Right hindlimb (tissue), 1 donor: Measurements from ENCODE around the gene SPATS2.
"Not testable (repeated sequence)": the region's sequence is repeated elsewhere in the genome, so short reads cannot be mapped to it uniquely, and the experiment has no call there.

Source experiments
- DNase-seq: peaks from one replicate; pipeline ENCODE4 v3.0.0-alpha.2; 2018

SPATS2 gene

DNA sequence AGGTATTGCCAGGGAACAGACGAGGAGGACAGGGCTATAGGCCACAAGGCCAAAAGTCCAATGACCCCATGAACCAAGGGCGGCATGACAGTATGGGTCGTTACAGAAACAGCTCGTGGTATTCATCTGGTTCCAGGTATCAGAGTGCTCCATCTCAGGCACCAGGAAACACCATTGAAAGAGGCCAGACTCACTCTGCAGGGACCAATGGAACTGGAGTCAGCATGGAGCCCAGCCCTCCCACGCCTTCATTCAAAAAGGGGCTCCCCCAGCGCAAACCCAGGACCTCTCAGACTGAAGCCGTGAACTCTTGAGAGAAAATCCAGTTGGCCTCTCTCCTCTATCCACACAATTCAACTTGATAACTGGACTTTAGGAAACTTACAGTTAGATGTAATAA, 158.7 kb downstream of the SPATS2 start:
- no peak for DNase-seq

DNA sequence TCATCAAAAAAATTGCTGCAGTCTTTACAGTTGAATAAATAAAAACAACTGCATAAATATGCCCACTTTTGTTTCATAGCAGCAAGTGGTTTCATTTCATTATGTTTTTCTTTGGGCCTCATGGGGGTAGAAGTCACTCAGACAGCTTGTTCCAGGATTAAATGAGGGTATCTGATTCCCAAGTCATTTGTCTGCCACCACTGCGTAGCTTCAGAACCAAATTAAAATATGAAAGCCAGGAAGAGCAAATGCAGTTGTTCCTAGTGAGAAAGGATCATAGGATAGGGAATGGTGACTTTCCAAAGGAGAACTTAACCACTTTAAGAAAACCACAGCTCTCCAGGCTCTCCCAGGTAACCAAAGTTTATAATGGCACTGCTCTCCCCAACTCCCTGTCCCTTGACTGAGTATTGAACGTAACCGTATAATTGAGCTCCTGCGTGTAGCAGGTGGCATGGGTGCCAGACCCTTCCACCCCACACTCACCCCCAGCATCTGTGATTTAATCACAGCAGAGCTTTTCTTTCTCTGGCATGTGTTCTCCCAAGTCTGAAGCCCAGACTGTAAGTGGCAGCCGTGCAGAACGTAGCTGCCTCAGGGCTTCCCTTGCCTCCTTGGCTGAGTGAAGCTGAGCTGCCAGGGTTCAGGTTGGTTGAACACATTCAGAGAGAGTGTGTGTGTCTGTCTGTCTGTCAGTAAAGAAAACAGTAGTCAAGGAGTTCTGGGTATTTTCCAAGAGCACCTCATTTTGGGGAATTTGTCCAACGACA, 160.3 kb downstream of the SPATS2 start:
- no peak for DNase-seq

DNA sequence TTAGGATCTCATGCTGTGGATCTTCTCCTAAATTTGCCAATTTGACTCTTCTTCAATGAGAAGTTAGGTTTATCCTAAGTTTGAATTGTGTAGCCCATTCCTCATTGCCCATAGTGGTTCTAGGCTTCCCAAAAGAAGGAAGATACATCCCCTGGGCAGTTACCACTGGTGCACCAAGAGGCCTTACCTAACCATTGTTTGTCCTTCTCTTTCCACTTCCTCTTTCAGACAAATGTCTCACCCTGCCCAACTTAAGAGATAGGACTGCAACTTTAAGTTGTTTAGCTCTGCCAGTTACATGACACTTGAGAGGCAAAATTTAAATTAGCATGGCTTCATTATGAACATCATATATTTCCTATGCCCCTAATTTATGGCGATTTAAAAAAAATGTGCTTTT, 162.2 kb downstream of the SPATS2 start:
- no peak for DNase-seq

DNA sequence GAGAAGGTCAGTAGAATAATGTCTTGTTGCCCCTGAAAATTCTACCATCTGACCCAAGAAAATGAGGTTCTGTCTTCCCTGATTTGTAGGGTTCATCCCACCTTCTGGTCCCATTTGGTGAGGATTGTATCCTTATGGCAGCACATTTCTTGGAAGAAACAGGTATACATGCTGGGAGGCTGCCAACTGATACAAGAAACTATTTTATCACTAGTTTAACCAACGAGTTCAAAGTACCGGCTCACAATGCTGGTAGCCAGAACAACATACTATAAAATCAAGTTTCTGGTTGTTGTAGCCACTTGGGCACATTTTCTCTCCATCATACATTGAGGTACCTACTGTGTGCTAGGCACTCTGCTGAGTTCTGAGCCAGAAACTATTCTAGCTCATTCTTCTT, 164.5 kb downstream of the SPATS2 start:
- DNase-seq, result no peak

DNA sequence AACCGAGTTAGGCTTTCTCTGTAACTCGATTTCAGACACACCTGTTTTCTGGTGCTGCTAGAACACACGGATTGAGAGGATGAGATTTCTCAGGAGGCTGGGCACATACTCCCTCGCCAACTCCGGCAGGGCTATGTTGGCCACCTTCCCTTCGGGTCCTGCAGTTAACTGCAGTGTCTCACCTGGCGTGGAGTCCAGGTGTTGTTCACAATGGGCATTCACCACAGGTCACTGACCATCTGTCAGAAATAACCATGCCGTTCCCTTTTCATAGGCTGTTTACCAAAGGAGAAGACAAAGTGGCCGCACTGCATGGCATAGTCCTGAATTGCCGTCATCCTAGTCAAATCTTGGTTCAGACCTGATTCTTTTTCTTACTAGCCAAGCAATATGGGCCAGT, 166.1 kb downstream of the SPATS2 start:
- DNase-seq, result no peak

DNA sequence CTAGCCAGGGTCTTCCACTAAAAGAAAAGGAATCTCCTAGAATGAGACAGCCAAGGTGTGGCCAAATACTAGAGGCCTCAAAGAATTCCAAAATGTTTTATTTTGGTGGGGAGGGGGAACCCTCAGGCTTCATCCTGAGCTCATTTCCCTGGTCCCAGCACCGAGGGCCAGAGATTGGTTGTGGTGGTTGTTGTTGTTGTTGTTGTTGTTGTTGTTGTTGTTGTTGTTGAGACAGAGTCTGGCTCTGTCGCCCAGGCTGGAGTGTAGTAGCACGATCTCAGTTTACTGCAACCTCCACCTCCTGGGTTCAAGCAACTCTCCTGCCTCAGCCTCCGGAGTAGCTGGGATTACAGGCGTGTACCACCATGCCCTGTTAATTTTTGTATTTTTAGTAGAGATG, 166.9 kb downstream of the SPATS2 start:
- not testable (repeated sequence) for DNase-seq

DNA sequence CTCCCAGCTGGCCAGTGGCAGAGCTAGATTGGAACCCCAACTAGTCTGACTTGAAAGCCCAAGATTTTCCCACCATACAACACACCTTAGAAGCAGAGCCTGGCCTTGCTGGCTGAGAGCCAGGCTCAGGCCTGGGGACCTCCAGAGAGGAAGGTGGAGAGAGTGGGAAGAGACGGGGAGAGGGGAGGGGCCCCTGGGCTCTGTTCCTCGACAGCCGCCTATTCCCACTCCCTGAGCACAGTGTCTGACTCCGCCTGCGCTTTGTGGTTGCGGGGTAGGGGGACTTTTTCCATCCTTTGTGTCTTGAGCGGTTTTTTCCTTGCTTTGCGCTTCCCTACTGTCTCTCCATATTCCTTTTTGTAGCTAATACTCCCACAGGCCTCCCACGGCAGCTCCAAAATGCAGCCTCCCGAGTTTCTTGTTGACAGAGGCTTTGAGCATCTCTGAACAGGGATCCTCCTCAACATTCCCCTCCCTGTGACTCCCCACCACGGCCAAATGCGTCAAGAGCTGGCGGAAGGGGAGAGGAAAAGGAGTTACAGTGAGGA, 167.5 kb downstream of the SPATS2 start:
- DNase-seq, result no peak

DNA sequence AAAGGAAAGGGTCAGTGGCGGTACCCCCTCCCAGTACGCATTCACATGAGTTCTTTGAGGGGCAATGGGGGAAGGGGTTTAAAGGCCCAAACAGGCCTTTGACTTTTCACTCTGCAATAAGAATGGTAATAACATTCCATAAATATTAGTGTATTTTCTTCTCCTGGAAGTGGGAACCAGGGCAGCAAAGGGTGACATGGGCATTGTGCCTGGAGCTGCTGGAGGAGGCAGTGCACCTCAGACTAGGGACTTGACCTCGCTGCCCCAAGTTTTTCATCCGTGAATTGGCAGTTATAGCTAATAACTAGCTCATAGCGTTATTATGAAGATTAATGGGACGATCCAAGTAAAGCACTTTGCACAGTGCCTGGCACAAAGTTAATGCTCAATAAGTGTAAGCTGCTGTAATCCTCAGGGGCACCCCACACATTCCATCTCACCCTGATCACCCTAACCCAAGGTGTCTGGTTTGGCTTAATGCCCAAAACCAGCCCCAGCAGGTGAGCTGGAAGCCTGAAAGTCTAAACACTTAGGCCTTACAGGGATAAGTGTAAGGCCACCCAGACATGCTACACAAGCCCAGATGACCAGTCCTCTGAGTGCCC, 168.8 kb downstream of the SPATS2 start:
- DNase-seq, result no peak

DNA sequence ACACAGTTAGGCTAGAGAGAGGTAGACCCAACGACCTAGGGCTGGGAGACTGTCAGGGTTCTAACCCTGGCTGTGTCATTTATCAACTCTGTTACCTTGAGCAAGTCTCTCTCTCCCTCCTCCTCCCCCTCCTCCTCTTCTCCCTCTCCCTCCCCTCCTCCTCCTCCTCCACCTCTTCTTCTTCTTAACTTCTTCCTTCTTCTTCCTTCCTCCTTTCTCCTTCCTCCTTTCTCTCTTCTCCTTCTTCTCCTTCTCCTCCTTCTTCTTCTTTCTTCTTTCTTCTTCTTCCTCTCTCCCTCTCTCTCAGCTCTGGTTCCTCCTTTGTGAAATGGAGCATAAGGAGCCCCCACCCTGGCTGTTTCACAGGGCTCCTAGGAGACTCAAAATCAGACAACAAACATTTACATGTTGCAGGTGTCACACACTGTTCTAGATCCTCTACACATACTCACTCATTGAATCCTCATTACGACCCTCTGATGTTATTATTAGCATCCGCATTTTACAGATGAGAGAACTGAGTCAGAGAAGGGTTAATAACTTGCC, 169.3 kb downstream of the SPATS2 start:
- no peak for DNase-seq

DNA sequence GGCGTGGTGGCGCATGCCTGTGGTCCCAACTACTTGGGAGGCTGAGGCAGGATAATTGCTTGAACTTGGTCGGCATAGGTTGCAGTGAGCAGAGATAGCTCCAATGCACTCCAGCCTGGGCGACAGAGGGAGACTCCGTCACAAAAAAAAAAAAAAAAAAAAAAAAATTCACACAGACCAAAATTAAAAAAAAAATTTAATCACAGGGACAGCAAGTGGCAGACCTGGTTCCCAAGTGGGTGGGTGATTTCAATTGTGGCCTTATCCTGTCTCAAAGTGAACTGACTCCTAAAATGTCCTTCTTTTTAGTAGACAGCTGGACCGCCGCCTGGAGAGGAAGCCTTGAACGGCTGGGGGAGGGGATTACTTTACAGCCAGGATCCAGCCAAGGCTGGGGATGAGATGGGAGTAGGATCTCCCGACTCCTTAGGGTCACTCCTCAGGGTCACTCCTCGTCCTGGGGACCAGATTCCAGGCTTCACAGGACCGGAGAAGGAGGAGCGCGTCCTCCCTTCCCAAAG, 170.0 kb downstream of the SPATS2 start:
- DNase-seq, result no peak

DNA sequence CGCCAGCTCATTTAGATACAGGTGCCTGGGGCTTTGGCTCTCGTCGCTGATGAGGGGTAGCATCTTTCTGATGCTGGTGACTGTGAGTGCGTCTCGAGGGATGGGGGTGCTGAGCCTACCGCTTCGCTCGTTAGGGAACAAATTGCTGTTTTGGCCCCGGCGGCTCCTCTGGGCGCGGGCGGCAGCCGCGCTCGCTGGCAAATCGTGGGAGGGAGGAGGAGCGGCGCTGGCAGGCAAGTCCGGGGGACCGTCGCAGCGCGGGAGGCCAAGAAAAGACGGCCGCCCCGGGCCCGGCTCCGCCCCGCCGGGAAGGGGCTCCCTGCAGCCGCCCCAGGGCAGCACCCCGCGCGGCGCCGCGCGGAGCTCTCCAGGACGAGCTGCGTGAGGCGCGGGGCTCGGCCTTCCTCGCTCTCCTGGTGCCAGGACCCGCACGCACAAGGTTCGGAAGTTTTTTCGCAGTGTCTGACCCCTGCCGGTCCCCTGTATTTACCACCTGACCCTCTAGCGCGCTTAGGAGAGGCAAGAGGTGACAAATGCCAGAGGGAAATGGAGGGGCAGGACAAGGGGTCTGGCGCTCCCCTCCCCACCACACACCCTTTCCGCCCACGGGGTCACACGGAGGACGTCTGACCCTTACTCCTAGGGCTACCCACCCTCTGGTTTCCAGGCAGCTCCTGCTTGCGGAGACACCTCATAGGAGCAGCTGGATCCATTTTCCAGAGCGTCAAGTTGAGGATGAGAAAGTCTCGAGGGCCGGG, 170.7 kb downstream of the SPATS2 start:
- DNase-seq, result no peak

DNA sequence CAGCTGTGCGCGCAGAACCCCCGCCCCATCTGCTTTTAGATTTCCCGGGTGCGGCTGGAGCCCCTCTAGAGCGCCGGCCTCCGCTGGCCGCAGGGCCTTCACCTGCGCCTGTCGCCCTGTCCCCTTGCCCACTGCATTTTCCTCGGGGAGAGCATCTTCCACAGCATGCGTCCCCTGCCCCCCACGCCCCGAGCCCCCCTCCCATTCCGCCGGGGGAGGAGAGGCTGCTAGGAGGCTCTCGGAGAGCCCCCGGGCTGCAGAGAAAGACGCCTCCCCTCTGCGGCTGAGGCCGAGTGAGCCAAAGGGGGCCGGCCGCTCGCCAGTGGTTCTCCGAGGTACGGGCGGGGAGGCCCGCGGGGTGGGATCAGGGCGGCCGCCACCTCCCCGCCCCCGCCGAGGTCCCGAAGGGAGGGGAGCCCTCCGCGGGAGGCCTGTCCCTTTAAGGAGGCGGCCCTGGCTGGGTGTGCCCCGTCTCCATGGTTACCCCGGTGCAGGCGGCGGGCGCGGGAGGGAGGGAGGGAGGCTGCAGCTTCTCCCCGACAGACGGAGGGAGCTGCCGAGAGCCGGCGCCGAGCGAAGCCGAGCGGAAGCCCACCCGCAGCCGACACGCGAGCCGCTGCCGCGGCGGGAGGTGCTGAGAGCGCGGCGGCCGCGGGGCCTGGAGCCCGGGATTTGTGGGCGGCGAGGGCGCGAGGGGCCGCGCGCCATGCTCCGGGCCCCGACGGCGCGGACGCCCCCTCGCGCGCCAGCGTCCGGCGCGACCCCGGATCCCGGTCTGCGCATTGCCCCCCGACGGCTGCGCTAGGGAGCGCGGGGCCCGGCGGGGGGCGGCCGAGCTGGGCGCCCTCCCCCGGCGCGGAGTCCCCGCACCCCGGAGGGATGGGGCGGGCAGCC, 171.5 kb downstream of the SPATS2 start, which contains the start of gene KCNH3:
TSS of gene KCNH3 (plus strand) at position 521 of the 894 bp plus-strand sequence. CDS start 387 bp downstream, outside the sequence.
- DNase-seq, result peak; percentile 86

DNA sequence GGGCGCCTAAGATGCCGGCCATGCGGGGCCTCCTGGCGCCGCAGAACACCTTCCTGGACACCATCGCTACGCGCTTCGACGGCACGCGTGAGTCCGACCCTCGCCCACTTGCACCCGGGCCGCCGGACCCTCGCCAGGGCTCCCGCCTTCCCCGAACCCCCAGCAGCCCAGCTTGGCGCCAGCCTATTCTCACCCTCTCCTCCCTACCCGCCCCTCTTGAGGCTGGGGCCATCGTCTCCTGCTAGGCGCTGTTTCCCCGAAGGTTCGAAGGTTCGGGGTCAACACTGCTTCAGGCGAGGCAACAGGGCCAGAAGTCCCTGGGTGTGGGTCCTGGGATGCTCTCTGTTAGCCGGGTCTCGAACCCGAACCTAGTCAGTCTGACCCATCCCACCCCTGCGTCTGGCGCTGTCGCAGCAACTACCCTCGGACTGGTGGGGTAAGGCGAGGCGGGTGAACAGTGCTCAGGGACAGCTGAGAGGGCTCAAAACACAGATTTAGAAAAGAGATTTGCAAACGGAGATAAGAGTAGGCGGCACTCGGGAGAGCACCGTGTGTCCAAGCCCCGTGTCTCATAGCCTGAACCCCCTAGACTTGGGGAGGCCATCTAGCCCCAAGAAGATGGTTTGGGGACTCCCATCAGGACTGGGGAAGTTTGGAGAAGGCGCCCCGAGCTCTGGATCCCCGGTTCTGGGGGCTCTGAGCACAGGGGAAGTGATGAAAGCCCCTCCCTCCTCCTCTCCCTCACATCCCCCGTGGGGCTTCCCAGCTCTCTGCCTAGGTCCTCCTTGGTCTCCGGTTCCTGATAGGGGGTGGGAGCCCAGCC, 172.4 kb downstream of the SPATS2 start:
- no peak for DNase-seq

DNA sequence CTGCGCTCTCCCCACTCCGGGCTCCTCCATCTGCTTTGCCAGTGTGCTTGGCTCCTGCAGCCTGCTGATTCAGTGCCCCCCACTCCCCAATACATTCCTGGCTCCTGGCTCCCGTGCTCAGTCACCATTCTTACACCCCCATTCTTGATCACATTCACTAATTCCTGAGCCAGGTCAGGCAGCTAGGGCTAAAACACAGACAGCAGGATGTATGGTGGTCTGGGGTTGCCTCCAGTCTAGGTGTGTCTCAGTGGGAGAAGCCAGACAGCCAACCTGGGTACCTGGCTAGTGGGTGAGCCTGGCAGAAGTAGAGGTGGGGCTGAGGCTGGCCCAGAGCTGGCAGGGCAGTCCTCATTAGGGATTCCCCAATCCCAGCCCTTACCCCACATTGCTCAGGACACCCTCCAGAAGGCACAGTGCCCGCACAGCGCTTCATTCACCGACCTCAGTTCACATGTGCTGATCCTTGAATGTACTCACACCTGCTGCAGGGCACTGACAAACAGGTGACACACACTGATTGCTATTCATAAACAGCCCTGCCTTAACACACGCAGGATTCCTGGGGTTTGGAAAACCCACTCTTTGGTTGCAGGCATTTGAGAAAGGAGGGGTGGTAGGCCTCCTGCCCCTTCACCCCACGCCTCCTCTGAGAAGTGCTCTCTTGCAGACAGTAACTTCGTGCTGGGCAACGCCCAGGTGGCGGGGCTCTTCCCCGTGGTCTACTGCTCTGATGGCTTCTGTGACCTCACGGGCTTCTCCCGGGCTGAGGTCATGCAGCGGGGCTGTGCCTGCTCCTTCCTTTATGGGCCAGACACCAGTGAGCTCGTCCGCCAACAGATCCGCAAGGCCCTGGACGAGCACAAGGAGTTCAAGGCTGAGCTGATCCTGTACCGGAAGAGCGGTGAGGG, 173.2 kb downstream of the SPATS2 start:
- no peak for DNase-seq

DNA sequence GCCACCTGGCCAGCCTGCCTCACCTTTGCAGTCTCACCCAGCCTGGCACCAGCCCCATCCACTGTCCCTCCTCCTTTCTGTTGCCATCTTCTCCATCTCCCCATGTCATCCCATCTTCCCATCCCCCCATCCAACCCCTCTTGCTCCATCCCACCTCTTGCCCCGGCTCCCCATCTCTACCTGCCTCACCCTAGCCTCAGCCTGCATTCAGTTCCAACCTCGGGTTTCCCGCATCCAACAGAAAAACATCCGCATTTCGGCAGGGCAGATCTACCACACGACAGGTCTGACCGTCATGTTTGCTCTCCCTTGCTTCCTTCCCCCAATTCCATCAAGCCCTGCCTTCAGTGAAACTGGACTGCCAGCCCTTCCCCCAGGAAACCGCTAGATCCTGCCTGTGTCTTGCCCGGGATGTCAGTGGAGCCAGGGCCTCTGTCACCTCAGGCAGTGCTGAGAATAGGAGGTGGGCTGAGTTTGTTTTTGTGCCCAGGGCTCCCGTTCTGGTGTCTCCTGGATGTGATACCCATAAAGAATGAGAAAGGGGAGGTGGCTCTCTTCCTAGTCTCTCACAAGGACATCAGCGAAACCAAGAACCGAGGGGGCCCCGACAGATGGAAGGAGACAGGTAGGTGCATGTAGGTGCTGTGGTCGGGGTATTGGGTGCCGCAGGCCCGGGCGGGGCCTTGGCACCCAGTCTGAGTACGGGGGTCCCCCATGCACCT, 174.0 kb downstream of the SPATS2 start:
- no peak for DNase-seq

DNA sequence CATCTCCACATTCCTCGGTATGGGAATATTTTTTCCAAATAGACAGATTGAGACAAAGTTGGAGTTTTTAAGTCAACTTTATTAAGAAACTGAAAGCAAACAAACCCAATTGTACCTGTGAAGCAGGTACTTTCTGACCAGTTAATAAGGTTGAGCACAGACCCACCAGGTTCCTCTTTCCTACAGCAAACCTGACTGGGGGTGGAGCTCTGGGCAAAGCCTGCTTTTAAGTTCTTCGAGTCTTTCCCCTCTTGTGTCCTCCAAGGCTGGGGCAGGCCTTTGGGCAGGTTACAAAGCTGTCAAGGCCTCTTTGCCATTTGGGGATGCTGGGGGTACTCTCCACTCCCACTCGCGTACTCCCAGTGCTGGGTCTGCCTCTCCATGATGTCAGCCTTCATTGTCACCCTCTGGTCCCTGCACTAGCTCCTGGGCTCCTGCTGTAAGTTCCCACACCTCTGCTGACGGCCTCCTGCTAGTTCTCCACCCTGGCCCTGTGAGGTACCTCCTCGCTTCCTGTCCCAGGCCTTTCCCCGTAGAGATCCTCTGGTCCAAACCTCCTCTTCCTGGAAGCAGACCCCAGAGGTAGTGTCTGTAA, 174.7 kb downstream of the SPATS2 start:
- DNase-seq, result no peak

DNA sequence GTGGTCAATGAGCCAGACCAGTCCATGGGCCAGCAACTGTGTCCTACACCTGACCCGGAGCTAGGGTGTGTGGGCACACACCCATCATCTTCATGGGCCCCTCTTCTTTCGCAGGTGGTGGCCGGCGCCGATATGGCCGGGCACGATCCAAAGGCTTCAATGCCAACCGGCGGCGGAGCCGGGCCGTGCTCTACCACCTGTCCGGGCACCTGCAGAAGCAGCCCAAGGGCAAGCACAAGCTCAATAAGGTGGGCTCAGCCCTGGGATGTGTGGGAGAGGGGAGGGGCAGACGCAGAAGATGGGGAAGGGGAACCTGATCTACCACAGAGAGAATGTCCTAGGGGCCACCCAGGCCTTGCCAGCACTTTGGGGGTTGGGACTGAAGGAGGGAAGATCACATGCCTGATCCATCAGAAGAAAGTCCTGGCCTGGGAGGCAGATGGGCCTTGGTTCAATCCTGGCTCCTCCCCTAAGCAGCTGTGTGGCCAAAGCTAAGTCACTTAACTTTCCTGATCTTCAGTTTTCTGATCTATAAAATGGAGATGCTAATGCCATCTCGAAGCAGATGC, 175.4 kb downstream of the SPATS2 start:
- DNase-seq, result no peak

DNA sequence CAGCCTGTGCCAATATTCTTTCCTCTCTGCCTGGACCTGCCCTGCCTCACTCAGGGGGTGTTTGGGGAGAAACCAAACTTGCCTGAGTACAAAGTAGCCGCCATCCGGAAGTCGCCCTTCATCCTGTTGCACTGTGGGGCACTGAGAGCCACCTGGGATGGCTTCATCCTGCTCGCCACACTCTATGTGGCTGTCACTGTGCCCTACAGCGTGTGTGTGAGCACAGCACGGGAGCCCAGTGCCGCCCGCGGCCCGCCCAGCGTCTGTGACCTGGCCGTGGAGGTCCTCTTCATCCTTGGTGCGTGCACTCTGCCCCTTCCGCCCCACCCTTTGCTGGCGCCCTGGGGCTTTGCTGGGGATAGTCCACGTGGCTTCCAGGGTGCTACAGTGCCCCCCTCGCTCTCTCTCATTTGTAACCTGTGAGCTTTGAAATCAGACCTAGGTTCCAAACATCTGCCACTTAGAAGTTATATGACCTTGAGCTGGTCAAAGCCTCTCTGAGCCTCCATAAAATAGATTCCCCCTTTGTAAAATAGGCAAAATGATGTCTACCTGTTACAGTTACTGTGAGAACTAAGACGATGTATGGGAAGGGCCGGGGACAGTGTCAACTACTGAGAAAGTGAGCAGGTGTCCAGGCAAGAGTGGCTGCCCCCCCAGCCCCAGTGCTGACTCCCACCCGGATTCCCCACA, 176.1 kb downstream of the SPATS2 start:
- DNase-seq, result no peak
